Measurements from ENCODE around the gene C3orf20.

C3orf20 gene

GRCh38 chr3:14674841-14675240, at the start of gene C3orf20:
Gene C3orf20, plus strand, starts transcription at chr3:14675141. Its CDS starts 7,573 bp downstream, at chr3:14682714.
- no peak for DNase-seq (ENCODE audit: low spot score)

GRCh38 chr3:14625443-14625842, 49.5 kb upstream of the C3orf20 start:
- no peak for DNase-seq (ENCODE audit: low spot score)

- DNase-seq (ENCODE audit: low spot score): no peak
Observed at GRCh38 chr3:14627815-14628214, 47.1 kb upstream of the C3orf20 start.

- DNase-seq (ENCODE audit: low spot score): no peak
Observed at GRCh38 chr3:14628406-14628805, 46.5 kb upstream of the C3orf20 start.

- no peak for DNase-seq (ENCODE audit: low spot score)
Observed at GRCh38 chr3:14630404-14631100, 44.4 kb upstream of the C3orf20 start.

- no peak for DNase-seq (ENCODE audit: low spot score)
Observed at GRCh38 chr3:14631101-14631497, 43.8 kb upstream of the C3orf20 start.

- DNase-seq (ENCODE audit: low spot score): no peak
Observed at GRCh38 chr3:14631687-14632441, 43.1 kb upstream of the C3orf20 start.

- DNase-seq (ENCODE audit: low spot score): no peak
Observed at GRCh38 chr3:14632442-14632930, 42.5 kb upstream of the C3orf20 start.

GRCh38 chr3:14633417-14633816, 41.5 kb upstream of the C3orf20 start:
- no peak for DNase-seq (ENCODE audit: low spot score)

- peak; percentile 76 for DNase-seq (ENCODE audit: low spot score)
Observed at GRCh38 chr3:14633819-14634424, 41.0 kb upstream of the C3orf20 start.

GRCh38 chr3:14634763-14635400, 40.1 kb upstream of the C3orf20 start:
- DNase-seq (ENCODE audit: low spot score): no peak

- DNase-seq (ENCODE audit: low spot score): no peak
Observed at GRCh38 chr3:14636496-14637087, 38.3 kb upstream of the C3orf20 start.

- no peak for DNase-seq (ENCODE audit: low spot score)
Observed at GRCh38 chr3:14640157-14640562, 34.8 kb upstream of the C3orf20 start.

- DNase-seq (ENCODE audit: low spot score): no peak
Observed at GRCh38 chr3:14640734-14641133, 34.2 kb upstream of the C3orf20 start.

GRCh38 chr3:14641346-14641745, 33.6 kb upstream of the C3orf20 start:
- DNase-seq (ENCODE audit: low spot score): no peak

- no peak for DNase-seq (ENCODE audit: low spot score)
Observed at GRCh38 chr3:14645453-14645852, 29.5 kb upstream of the C3orf20 start.

- no peak for DNase-seq (ENCODE audit: low spot score)
Observed at GRCh38 chr3:14646131-14646573, 28.8 kb upstream of the C3orf20 start.

- no peak for DNase-seq (ENCODE audit: low spot score)
Observed at GRCh38 chr3:14646589-14647413, 28.1 kb upstream of the C3orf20 start.

- no peak for DNase-seq (ENCODE audit: low spot score)
Observed at GRCh38 chr3:14647976-14648955, 26.7 kb upstream of the C3orf20 start.

- no peak for DNase-seq (ENCODE audit: low spot score)
Observed at GRCh38 chr3:14649466-14649865, 25.5 kb upstream of the C3orf20 start.
